HG03558 (cell line): ENCODE measurements around the gene DOP1B.

Source experiments
- ATAC-seq: cut with Tn5 transposase; IDR thresholded peaks from one replicate; pipeline ENCODE4 v1.9.1; 2021; ENCODE audit warnings: moderate number of reproducible peaks; ENCODE audit not compliant: unreplicated experiment; ENCODE audit errors: extremely low read depth

Gene DOP1B

DNA sequence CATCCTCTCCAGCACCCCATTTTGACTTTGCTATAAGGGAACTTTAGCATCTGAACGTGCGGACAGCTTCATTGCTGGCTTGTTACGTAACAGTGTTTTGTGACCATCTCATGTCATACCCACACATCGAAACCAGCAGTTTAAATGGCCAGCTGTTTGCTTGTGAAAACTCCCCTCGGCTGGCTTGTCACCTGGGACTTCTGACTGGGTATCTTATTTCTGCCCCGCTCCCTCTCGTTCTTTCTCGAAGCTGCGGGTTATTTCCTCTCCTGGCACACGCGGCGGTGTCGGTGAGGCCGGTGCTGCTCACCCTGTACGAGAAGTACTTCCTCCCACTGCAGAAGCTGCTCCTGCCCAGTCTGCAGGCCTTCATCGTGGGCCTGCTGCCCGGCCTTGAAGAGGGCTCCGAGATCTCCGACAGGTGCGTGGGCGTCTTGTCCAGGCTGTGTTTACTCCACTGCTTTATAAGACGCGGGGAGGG, 43.5 kb downstream of the DOP1B start:
- no peak for ATAC-seq

DNA sequence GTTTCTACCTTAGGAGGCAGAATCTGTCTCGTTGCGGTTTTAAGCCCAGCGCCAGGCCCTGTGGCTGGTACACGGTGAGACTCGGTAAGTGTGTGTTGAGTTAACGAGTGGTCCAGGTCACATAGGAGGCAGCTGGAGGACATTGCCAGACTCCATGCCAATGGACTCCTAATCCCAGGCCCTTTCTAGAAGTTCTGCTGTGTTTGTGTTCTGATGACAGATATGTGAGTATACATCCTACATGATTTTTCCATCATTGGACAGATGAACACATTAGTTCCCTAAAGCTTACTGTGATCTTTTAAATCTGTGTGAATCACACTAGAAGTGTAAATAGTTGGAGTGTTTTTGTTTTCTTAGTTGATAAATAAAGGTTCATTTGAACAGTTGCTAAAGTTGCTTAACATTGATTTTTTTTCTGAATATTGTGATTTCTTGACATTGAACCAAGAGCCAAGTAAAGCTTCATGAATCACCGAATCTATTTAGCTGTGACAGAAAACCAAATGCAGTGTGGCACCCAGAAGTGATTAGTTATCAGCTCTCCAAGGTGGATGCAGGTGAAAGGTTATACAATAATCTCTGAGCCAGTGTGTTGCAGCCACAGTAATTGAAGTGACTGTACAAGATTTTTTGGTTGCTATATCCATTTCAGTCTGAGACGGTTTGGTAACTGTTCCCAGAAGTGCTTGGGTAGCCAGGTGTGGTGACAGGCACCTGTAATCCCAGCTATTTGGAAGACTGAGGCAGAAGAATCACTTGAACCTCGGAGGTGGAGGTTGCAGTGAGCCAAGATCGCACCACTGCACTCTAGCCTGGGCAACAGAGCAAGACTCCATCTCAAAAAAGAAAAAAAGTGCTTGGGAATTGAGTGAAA, 46.3 kb downstream of the DOP1B start:
- no peak for ATAC-seq

- no peak for ATAC-seq
Measured at GRCh38 chr21:36203603-36203889, 46.9 kb downstream of the DOP1B start.

GRCh38 chr21:36204980-36205379, 48.4 kb downstream of the DOP1B start:
- ATAC-seq: no peak

- ATAC-seq: no peak
Measured at GRCh38 chr21:36205962-36206361, 49.3 kb downstream of the DOP1B start.
